Measurements from ENCODE around the gene SEPTIN11.

Gene SEPTIN11

DNA sequence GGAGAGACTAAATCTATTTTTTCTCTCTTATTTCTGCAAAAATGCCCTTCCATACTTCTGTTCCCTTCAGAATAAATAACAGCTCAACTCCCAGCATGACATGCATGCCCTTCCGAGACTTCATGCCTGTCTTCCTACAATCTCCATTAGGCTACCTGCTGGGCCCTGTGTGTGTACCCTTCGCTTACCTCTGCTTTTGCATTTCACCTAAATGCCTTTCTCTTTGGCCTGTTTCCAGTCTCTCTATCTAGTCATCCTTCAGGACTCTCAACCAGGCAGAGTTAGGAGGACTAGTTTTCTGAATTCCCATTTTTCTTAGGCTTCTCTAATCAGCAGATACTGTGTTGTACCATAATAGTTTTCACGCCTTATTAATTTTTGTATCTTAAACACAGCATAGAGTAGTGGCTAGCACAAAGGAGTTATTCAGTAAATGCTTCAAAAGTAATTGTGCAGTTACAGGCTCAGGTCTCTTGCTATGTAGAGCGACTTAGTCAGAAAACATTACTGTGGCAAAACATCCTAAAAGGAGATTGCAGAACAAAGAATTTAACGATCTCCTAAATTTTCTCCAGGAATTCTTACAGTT is 20.5 kb downstream of the SEPTIN11 start:
- in situ Hi-C loops (cut with HindIII; ENCODE audit: low pct_ligation_motif_present, low pct_unique_long_range_greater_than_20kb, low sequenced_read_pairs), result no loop called here
- no peak for DNase-seq

GRCh38 chr4:76972306-76972705 is 22.8 kb downstream of the SEPTIN11 start:
- no peak for DNase-seq
- in situ Hi-C loops (cut with HindIII; ENCODE audit: low pct_ligation_motif_present, low pct_unique_long_range_greater_than_20kb, low sequenced_read_pairs), result no loop called here

DNA sequence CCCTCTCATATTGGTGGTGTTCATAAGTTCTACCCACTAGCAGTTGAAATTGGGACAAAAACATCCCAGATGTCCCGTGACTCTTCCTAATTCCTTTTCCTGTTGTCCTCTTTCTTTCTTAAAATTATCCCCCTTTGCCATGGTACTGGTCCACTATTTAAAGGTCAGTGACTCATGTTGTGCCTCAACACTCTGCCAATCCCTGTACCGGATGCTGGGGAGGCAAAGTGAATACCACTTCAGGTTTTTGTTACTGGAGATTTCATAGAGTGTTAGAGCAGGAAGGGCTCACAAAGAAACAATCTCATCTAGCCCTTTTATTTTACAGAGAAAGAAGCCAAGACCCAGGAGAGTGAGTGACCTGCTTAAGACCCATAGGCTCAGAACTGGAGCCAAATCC is 24.6 kb downstream of the SEPTIN11 start:
- in situ Hi-C loops (cut with HindIII; ENCODE audit: low pct_ligation_motif_present, low pct_unique_long_range_greater_than_20kb, low sequenced_read_pairs), result no loop called here
- no peak for DNase-seq

- DNase-seq, result no peak
- in situ Hi-C loops (cut with HindIII; ENCODE audit: low pct_ligation_motif_present, low pct_unique_long_range_greater_than_20kb, low sequenced_read_pairs), result no loop called here
Measured at GRCh38 chr4:76977113-76977512, 27.6 kb downstream of the SEPTIN11 start.

- in situ Hi-C loops (cut with HindIII; ENCODE audit: low pct_ligation_motif_present, low pct_unique_long_range_greater_than_20kb, low sequenced_read_pairs), result no loop called here
- peak; percentile 56 for DNase-seq
Measured at GRCh38 chr4:76977736-76978350, 28.3 kb downstream of the SEPTIN11 start.

DNA sequence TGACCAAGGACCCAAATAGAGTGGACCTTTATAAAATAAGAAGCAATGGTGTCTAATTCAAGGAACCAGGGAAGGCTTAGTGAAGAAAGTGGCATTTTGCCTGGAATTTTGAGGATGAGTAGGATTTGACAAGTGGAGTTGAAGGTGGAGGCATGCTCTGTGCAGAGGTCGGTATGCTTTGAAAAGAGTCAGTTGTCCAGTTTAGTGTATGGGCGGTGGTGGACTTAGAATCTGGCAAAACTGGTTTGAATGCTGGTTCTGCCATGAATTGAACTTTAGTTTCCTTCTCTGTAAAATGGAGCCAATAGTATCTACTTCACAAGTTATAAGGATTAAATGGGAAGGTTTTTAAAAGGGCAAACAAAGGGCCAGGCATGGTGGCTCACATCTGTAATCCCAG is 29.7 kb downstream of the SEPTIN11 start:
- in situ Hi-C loops (cut with HindIII; ENCODE audit: low pct_ligation_motif_present, low pct_unique_long_range_greater_than_20kb, low sequenced_read_pairs), result no loop called here
- no peak for DNase-seq

DNA sequence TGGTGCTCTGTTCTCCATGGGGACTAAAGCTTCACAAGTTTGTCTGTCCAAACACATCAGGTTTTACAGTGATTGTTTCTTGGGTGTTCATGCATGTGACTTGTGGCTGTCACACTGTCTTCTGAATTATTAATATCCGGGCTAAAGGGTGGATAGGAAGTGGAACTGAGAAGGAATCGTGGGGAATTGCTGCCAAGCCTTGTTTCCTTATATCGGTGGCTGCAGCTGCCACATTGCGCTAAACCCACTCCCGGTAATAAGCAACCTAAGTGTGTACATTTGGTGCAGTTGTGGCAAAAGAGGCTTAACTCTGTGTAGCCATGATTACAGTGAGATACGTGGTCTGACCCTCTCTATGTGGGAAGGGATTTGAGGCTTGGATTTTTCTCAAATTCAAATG is 30.7 kb downstream of the SEPTIN11 start:
- in situ Hi-C loops (cut with HindIII; ENCODE audit: low pct_ligation_motif_present, low pct_unique_long_range_greater_than_20kb, low sequenced_read_pairs), result no loop called here

GRCh38 chr4:76981644-76982043 is 32.1 kb downstream of the SEPTIN11 start:
- in situ Hi-C loops (cut with HindIII; ENCODE audit: low pct_ligation_motif_present, low pct_unique_long_range_greater_than_20kb, low sequenced_read_pairs), result no loop called here

More for the DNA sequence above, 30.7 kb downstream of the SEPTIN11 start:
- no peak for DNase-seq

GRCh38 chr4:76982638-76983584 is 33.4 kb downstream of the SEPTIN11 start:
- in situ Hi-C loops (cut with HindIII; ENCODE audit: low pct_ligation_motif_present, low pct_unique_long_range_greater_than_20kb, low sequenced_read_pairs), result no loop called here
- DNase-seq, result no peak

More at GRCh38 chr4:76981644-76982043, 32.1 kb downstream of the SEPTIN11 start:
- DNase-seq, result no peak

DNA sequence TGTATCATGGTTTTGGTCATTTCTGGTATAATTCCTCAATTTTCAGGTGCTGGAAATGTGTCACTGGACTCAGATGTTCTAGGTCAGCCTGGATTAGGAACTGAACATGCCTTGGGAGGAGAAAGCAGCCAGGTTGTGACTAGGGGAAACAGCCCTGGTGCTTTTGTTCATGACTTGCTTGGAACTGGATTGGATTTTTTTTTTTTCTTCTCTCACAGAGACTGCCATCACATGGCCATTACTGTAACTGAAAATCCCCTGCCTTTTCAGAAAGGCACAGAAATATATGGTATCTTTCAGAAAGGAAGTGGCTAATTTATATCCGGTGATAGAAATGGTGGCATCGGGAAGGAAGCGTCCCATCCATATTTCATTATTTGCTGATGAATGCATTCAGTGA is 34.6 kb downstream of the SEPTIN11 start:
- DNase-seq, result peak; percentile 47

DNA sequence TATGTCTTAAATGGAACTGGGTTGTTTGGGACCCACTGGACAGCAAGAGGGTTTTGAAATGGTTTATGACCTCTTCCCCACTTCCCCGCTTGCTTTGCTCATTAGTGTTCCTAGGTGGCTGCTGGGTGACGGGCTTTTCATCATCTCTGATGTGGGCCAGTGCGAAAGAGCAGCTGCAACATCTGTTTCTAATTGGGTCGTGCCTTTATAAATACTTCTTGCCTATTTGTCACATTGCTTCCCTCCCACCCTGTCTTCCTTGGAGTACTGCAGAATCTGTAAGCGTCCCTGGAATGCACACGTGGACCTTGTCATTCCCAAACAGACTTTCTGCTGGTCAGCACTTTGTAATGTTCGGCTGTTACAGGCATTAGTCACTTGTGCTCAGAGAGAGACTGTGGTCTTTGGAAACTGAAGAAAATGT is 35.2 kb downstream of the SEPTIN11 start:
- peak; percentile 83 for DNase-seq
- in situ Hi-C loops (cut with HindIII; ENCODE audit: low pct_ligation_motif_present, low pct_unique_long_range_greater_than_20kb, low sequenced_read_pairs), result no loop called here

More for the DNA sequence above, 34.6 kb downstream of the SEPTIN11 start:
- in situ Hi-C loops (cut with HindIII; ENCODE audit: low pct_ligation_motif_present, low pct_unique_long_range_greater_than_20kb, low sequenced_read_pairs), result no loop called here

- no peak for DNase-seq
- in situ Hi-C loops (cut with HindIII; ENCODE audit: low pct_ligation_motif_present, low pct_unique_long_range_greater_than_20kb, low sequenced_read_pairs), result no loop called here
Measured at GRCh38 chr4:76987153-76987591, 37.6 kb downstream of the SEPTIN11 start.

DNA sequence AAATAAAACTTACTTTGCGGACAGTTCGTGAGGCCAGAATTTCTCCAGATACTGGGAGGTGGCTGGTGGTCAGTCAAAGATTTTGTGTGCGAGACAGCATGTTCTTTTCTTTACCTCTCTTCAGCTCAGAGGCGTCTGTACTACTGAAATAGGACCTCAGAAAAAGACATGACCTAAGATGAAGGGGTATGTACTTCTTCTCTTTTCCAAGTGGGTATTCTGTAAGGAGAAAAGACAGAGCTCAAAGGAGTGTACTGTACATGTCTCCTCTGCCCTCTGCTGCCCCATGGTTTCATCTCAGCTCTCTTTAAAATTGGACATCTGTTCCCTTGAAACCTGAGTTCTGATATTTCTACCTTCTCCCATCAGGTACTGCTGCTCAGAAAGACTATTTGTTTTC is 38.1 kb downstream of the SEPTIN11 start:
- no peak for DNase-seq
- in situ Hi-C loops (cut with HindIII; ENCODE audit: low pct_ligation_motif_present, low pct_unique_long_range_greater_than_20kb, low sequenced_read_pairs), result no loop called here

- no peak for DNase-seq
- in situ Hi-C loops (cut with HindIII; ENCODE audit: low pct_ligation_motif_present, low pct_unique_long_range_greater_than_20kb, low sequenced_read_pairs), result no loop called here
Measured at GRCh38 chr4:76989391-76990061, 40.0 kb downstream of the SEPTIN11 start.

GRCh38 chr4:76990288-76991080 is 40.9 kb downstream of the SEPTIN11 start:
- in situ Hi-C loops (cut with HindIII; ENCODE audit: low pct_ligation_motif_present, low pct_unique_long_range_greater_than_20kb, low sequenced_read_pairs), result no loop called here
- DNase-seq, result peak; percentile 49

DNA sequence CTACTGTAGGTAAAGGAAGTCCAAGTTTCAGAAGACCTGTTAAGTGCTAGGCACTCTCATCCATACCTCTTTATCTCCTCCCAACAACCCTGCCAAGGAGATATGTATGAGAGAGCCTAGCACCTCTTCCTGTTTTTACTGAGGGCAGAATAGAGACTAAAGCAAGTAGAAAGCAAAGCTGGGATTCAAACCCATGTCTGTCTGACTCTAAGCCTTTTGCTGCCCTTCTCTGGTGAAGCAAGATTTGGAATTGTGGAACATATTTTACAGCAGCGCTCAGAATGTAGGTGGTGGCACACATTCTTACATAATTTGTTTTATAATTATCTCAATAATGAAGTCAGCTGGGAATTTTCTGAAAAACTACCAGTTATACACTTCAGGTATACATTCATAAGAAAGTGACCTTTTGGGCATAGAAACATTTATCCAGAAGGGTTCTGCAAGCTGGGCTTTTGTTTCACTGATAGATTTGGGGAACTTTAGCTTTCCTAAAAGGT is 41.7 kb downstream of the SEPTIN11 start:
- DNase-seq, result no peak
- in situ Hi-C loops (cut with HindIII; ENCODE audit: low pct_ligation_motif_present, low pct_unique_long_range_greater_than_20kb, low sequenced_read_pairs), result no loop called here

- DNase-seq, result no peak
Measured at GRCh38 chr4:76993787-76994641, 44.5 kb downstream of the SEPTIN11 start.

More at GRCh38 chr4:76993787-76994641, 44.5 kb downstream of the SEPTIN11 start:
- in situ Hi-C loops (cut with HindIII; ENCODE audit: low pct_ligation_motif_present, low pct_unique_long_range_greater_than_20kb, low sequenced_read_pairs), result no loop called here
